ENCODE data around the gene SPECC1L. TPM values are rescaled to one million over a fixed set of nuclear protein-coding genes. Genes with fewer than 3 reads are reported as not detected.

The SPECC1L gene
- total and polyA plus RNA-seq, 2 of the 8 experiments (the other 6 are each of a cell fraction or from before 2014, with no cell fraction given): 15.7 to 61.6 TPM

DNA sequence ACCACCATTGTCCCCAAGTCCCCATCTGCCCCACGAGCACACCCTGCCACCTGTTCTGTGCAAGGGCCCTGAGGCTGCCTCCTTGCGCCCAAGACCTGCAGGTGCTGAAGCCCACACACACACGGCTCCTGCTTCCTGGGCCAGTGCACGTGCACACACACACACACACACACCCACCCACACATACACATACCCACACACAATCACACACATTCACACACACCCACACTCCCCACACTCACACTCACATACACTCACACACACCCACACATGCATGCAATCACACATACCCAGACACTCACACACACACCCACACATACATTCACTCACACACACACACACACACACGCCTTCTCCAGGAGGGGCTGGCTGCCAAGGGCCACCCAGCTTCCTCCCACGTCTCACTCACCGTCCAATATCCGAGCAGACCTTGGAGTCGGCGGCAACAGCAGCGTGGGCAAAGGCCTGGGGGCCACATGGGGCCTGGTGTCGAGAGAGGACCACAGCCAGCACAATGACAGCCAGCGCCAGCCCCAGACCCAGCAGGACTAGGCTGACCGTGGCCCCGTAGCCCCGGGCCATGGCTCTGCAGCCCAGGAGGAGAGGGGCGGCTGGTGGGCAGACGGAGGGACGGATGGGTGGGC, 26.4 kb upstream of the SPECC1L start:
- Histone ChIP-seq H2BK120ac (replicated peaks; ENCODE audit: low read depth, low read length) (no peak overlapping the region), H3K56ac (replicated peaks; ENCODE audit: insufficient read length, low read depth, low read length) (peak overlapping the region; percentile 46), H3K79me1 (ENCODE audit: low read depth, low read length) (no peaks in the 10 kb centered on the region), H2AFZ (ENCODE audit: low read length) (no peak overlapping the region), H3K4ac (replicated peaks; ENCODE audit: insufficient read length, low read depth, low read length) (no peak overlapping the region), H4K91ac (replicated peaks; ENCODE audit: insufficient read length, low read length) (no peak overlapping the region), H4K5ac (ENCODE audit: insufficient read length, low read depth, low read length) (no peak overlapping the region), H3K9me3 (ENCODE audit: insufficient read depth in 2 of 2, low read depth in 1 of 2, low read length in 1 of 2) (no peaks in the 10 kb centered on the region), H3K27me3 (replicated peaks in 1 of 4; ENCODE audit: control insufficient read depth in 3 of 4, extremely low read depth in 1 of 4, insufficient read depth in 3 of 4, low read length in 3 of 4) (no peaks in the 10 kb centered on the region; a peak in 1 of 7 replicates), H4K20me1 (replicated peaks in 1 of 2; ENCODE audit: control insufficient read depth in 1 of 2, insufficient read depth in 2 of 2, low read length in 2 of 2) (peaks cover 0 to 2% of the 10 kb centered on the region in 2 experiments), H3K14ac (ENCODE audit: insufficient read length) (no peak overlapping the region), H3K27ac (ENCODE audit: low read depth, low read length) (no peak overlapping the region), H3K4me1 (replicated peaks in 1 of 4; ENCODE audit: control insufficient read depth in 3 of 4, insufficient read depth in 4 of 4, low read length in 3 of 4) (peaks cover 0 to 3% (median 0%) of the 10 kb centered on the region in 4 experiments; a peak in 2 of 7 replicates), H2BK20ac (ENCODE audit: low read length) (peak overlapping the region; percentile 18; the same call in 1 of the 2 replicates), H2BK15ac (ENCODE audit: low read length) (peak overlapping the region; percentile 75), H3K23me2 (ENCODE audit: low read depth, low read length) (peaks cover 2% of the 10 kb centered on the region; the same call in 1 of the 2 replicates), H3K4me2 (ENCODE audit: insufficient read depth in 1 of 2, low read depth in 2 of 2, low read length in 2 of 2) (no peak overlapping the region), H3K23ac (ENCODE audit: insufficient read length) (no peak overlapping the region), H2BK12ac (ENCODE audit: low read depth, low read length) (peak overlapping the region; percentile 55; the same call in 1 of the 2 replicates), H3K79me2 (ENCODE audit: control insufficient read depth in 1 of 2, insufficient read depth in 2 of 2, low read length in 2 of 2) (no peaks in the 10 kb centered on the region), H2BK5ac (ENCODE audit: low read depth, low read length) (peak overlapping the region; percentile 35; the same call in 1 of the 2 replicates), H3K18ac (ENCODE audit: extremely low read depth, low read length) (no peak overlapping the region), H3K4me3 (ENCODE audit: extremely low read depth in 1 of 4, insufficient read depth in 2 of 4, low read depth in 3 of 4, low read length in 4 of 4) (no peak overlapping the region), H2AK5ac (ENCODE audit: low read depth, low read length) (no peak overlapping the region), H3K9ac (replicated peaks in 1 of 4; ENCODE audit: extremely low read depth in 1 of 4, low read depth in 3 of 4, low read length in 3 of 4) (no peak overlapping the region), H3K36me3 (ENCODE audit: control insufficient read depth in 2 of 4, insufficient read depth in 4 of 4, low read length in 3 of 4) (no peaks in the 10 kb centered on the region), H4K8ac (ENCODE audit: extremely low read depth, insufficient read depth, low read length) (no peak overlapping the region; the same call in 1 of the 2 replicates)
- FAIRE-seq (no peak), DNase-seq (ENCODE audit: low read depth in 1 of 2, low spot score in 2 of 2) (no peak)
- 94% methylated on average over 19 of the region's 19 CpGs; no CpG with 5 or more reads in 1 of the 2 experiments for WGBS, 2 experiments (ENCODE audit: extremely low coverage in 1 of 2, insufficient coverage in 1 of 2, insufficient read length in 1 of 2, insufficient replicate concordance in 2 of 2, low coverage in 1 of 2, low lambda C conversion rate in 2 of 2, missing lambda C conversion rate in 1 of 2)
- CTCF ChIA-PET (ENCODE audit: partially characterized antibody): interaction anchor here (1.1 to 5.2 kb wide), 7 partner anchors 12 to 57 kb away, joined by 3 to 44 read pairs (median 7); no protein-coding TSS in a partner anchor
- POLR2A ChIA-PET (ENCODE audit: partially characterized antibody): no interaction called here
- TF ChIP-seq SAP30 (IDR thresholded peaks at IDR 0.05; ENCODE audit: insufficient read depth, insufficient replicate concordance, low read length) (no peak), SP1 (IDR thresholded peaks at IDR 0.05; ENCODE audit: low read depth, low read length) (no peak), HDAC6 (IDR thresholded peaks at IDR 0.05; ENCODE audit: low read depth, low read length) (no peak), JUN (IDR thresholded peaks at IDR 0.05; ENCODE audit: low read depth, low read length) (no peak)
- TF ChIP-seq, protein P1, sequence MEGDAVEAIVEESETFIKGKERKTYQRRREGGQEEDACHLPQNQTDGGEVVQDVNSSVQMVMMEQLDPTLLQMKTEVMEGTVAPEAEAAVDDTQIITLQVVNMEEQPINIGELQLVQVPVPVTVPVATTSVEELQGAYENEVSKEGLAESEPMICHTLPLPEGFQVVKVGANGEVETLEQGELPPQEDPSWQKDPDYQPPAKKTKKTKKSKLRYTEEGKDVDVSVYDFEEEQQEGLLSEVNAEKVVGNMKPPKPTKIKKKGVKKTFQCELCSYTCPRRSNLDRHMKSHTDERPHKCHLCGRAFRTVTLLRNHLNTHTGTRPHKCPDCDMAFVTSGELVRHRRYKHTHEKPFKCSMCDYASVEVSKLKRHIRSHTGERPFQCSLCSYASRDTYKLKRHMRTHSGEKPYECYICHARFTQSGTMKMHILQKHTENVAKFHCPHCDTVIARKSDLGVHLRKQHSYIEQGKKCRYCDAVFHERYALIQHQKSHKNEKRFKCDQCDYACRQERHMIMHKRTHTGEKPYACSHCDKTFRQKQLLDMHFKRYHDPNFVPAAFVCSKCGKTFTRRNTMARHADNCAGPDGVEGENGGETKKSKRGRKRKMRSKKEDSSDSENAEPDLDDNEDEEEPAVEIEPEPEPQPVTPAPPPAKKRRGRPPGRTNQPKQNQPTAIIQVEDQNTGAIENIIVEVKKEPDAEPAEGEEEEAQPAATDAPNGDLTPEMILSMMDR (IDR thresholded peaks at IDR 0.05; ENCODE audit: control extremely low read depth in 1 of 3, insufficient read depth in 1 of 3, low read depth in 1 of 3, low read length in 3 of 3): no peak
- TF ChIP-seq, protein P2, sequence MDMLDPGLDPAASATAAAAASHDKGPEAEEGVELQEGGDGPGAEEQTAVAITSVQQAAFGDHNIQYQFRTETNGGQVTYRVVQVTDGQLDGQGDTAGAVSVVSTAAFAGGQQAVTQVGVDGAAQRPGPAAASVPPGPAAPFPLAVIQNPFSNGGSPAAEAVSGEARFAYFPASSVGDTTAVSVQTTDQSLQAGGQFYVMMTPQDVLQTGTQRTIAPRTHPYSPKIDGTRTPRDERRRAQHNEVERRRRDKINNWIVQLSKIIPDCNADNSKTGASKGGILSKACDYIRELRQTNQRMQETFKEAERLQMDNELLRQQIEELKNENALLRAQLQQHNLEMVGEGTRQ (IDR thresholded peaks at IDR 0.05; ENCODE audit: low read length): no peak
